ENCODE measurements around the gene FKBP2. TPM values are rescaled to one million over a fixed set of nuclear protein-coding genes. Genes with fewer than 3 reads are reported as not detected.

FKBP2 gene
- polyA plus RNA-seq, 1 experiment: 76.2 TPM

- DNase-seq (ENCODE audit: low read depth): no peak
- TF ChIP-seq CTCF (IDR thresholded peaks at IDR 0.05; ENCODE audit: insufficient read depth, low read depth, low read length): peak; percentile 68
- H3K4me3 ChIP-seq (ENCODE audit: low read depth, low read length): peak within 1 kb of the TSS; percentile 79
- H3K27me3 ChIP-seq (ENCODE audit: control insufficient read depth, insufficient read depth, low read length): no peaks in the 10 kb centered on the region
- POLR2A ChIA-PET: no interaction called here
- H3K36me3 ChIP-seq (ENCODE audit: control insufficient read depth, insufficient read depth, low read length): peaks cover 10% of the 10 kb centered on the region
- CTCF ChIA-PET: interaction anchor here (0.6 to 8.2 kb wide), 27 partner anchors 8 to 106 kb away, joined by 3 to 92 read pairs (median 5); partner anchors contain the start of genes CATSPERZ, DNAJC4, ESRRA and FERMT3
Measured at GRCh38 chr11:64251016-64251752, 10.3 kb downstream of the FKBP2 start, which contains the start of gene PLCB3. Gene PLCB3 (plus strand): TSS chr11:64251530. CDS start chr11:64251650, 120 bp downstream.

- Histone ChIP-seq H3K36me3 (ENCODE audit: control insufficient read depth, insufficient read depth, low read length) (peaks cover 15% of the 10 kb centered on the region), H3K27me3 (ENCODE audit: control insufficient read depth, insufficient read depth, low read length) (no peaks in the 10 kb centered on the region), H3K4me3 (ENCODE audit: low read depth, low read length) (peak overlapping the region; percentile 79)
- TF ChIP-seq CTCF (IDR thresholded peaks at IDR 0.05; ENCODE audit: insufficient read depth, low read depth, low read length): no peak
- ChIA-PET POLR2A (no interaction called here), CTCF (interaction anchor here (0.6 to 8.2 kb wide), 22 partner anchors 9 to 102 kb away, joined by 3 to 92 read pairs (median 6); partner anchors contain the start of genes CATSPERZ, DNAJC4, ESRRA and FERMT3)
- DNase-seq (ENCODE audit: low read depth): no peak
Measured at GRCh38 chr11:64251753-64252002, 10.8 kb downstream of the FKBP2 start.

GRCh38 chr11:64252003-64252872 lies 11.3 kb downstream of the FKBP2 start:
- peak overlapping the region; percentile 79 for H3K4me3 ChIP-seq (ENCODE audit: low read depth, low read length)
- no peak for DNase-seq (ENCODE audit: low read depth)
- TF ChIP-seq CTCF (IDR thresholded peaks at IDR 0.05; ENCODE audit: insufficient read depth, low read depth, low read length): peak; percentile 56
- H3K27me3 ChIP-seq (ENCODE audit: control insufficient read depth, insufficient read depth, low read length): no peaks in the 10 kb centered on the region
- H3K36me3 ChIP-seq (ENCODE audit: control insufficient read depth, insufficient read depth, low read length): peaks cover 16% of the 10 kb centered on the region
- CTCF ChIA-PET: interaction anchor here (0.6 to 8.2 kb wide), 20 partner anchors 9 to 109 kb away, joined by 3 to 92 read pairs (median 6); partner anchors contain the start of genes CATSPERZ, DNAJC4, ESRRA and FERMT3
- POLR2A ChIA-PET: interaction anchor here (0.5 to 0.7 kb wide), 3 partner anchors 79 to 1592 kb away, joined by 3 to 14 read pairs (median 6); no protein-coding TSS in a partner anchor

GRCh38 chr11:64253043-64253442 lies 12.1 kb downstream of the FKBP2 start:
- H3K4me3 ChIP-seq (ENCODE audit: low read depth, low read length): peak overlapping the region; percentile 79
- POLR2A ChIA-PET: no interaction called here
- H3K36me3 ChIP-seq (ENCODE audit: control insufficient read depth, insufficient read depth, low read length): peaks cover 18% of the 10 kb centered on the region
- CTCF ChIA-PET: interaction anchor here (1.2 to 3.6 kb wide), 5 partner anchors 10 to 47 kb away, joined by 3 to 56 read pairs (median 18); partner anchors contain the start of gene FERMT3
- no peak for TF ChIP-seq CTCF (IDR thresholded peaks at IDR 0.05; ENCODE audit: insufficient read depth, low read depth, low read length)
- no peak for DNase-seq (ENCODE audit: low read depth)
- H3K27me3 ChIP-seq (ENCODE audit: control insufficient read depth, insufficient read depth, low read length): no peaks in the 10 kb centered on the region

GRCh38 chr11:64253481-64253880 lies 12.6 kb downstream of the FKBP2 start:
- no peak for DNase-seq (ENCODE audit: low read depth)
- CTCF ChIA-PET: interaction anchor here (1.2 to 1.9 kb wide), 2 partner anchors 10 to 39 kb away, joined by 3 to 6 read pairs; no protein-coding TSS in a partner anchor
- Histone ChIP-seq H3K4me3 (ENCODE audit: low read depth, low read length) (no peak overlapping the region), H3K36me3 (ENCODE audit: control insufficient read depth, insufficient read depth, low read length) (peaks cover 19% of the 10 kb centered on the region), H3K27me3 (ENCODE audit: control insufficient read depth, insufficient read depth, low read length) (no peaks in the 10 kb centered on the region)
- POLR2A ChIA-PET: no interaction called here
- TF ChIP-seq CTCF (IDR thresholded peaks at IDR 0.05; ENCODE audit: insufficient read depth, low read depth, low read length): no peak

Data from BJ (cell line).